Measurements from ENCODE around the gene CLSTN2. TPM values are rescaled to one million over a fixed set of nuclear protein-coding genes. Genes with fewer than 3 reads are reported as not detected.

CLSTN2 gene
- total RNA-seq, 4 donors from 2014 or later = 13.4 to 21.3 (median 19.4) TPM

DNA sequence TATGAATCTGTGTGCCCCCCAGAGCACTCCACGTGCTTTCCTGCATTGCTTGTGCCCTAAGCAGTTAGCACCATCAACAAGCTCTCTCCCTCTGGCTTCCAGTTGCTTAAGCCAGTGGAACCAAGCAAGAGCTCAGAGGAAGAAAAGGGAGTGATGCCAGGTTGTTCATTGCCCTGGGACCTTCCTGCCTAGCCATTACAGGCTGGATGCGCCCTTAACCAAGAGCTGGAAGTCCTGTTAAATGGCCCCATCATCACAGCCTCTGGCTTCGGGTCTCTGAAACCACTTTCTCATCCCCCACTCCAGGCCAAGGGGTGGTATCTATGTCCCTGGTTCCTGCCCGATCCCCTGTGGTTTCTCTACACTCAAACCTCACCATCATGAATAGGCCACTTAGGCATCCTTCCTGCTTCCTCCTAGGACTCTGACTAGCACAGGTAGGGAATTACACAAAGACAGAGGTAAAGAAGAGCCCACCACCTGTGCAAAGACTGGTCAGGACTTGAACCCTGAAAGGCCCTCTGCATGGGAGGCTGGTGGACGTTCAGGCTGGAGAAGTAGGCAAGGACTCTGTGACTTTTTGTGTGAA is 433.3 kb downstream of the CLSTN2 start:
- H3K27ac ChIP-seq = no peak overlapping the region
- TF ChIP-seq POLR2A (IDR thresholded peaks at IDR 0.05) (no peak), EP300 (IDR thresholded peaks at IDR 0.05) (no peak)
- TF ChIP-seq, protein P1, sequence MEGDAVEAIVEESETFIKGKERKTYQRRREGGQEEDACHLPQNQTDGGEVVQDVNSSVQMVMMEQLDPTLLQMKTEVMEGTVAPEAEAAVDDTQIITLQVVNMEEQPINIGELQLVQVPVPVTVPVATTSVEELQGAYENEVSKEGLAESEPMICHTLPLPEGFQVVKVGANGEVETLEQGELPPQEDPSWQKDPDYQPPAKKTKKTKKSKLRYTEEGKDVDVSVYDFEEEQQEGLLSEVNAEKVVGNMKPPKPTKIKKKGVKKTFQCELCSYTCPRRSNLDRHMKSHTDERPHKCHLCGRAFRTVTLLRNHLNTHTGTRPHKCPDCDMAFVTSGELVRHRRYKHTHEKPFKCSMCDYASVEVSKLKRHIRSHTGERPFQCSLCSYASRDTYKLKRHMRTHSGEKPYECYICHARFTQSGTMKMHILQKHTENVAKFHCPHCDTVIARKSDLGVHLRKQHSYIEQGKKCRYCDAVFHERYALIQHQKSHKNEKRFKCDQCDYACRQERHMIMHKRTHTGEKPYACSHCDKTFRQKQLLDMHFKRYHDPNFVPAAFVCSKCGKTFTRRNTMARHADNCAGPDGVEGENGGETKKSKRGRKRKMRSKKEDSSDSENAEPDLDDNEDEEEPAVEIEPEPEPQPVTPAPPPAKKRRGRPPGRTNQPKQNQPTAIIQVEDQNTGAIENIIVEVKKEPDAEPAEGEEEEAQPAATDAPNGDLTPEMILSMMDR (IDR thresholded peaks at IDR 0.05) = no peak
- H3K36me3 ChIP-seq = no peaks in the 10 kb centered on the region
- H3K4me3 ChIP-seq = no peak overlapping the region
- H3K27me3 ChIP-seq = no peaks in the 10 kb centered on the region
- no peaks in the 10 kb centered on the region for H3K4me1 ChIP-seq
- no peak for DNase-seq (ENCODE audit: low spot score in 2 of 2)
- 86 to 88% methylated on average over 5 of the region's 5 CpGs for WGBS, 2 donors
- no peaks in the 10 kb centered on the region for H3K9me3 ChIP-seq

DNA sequence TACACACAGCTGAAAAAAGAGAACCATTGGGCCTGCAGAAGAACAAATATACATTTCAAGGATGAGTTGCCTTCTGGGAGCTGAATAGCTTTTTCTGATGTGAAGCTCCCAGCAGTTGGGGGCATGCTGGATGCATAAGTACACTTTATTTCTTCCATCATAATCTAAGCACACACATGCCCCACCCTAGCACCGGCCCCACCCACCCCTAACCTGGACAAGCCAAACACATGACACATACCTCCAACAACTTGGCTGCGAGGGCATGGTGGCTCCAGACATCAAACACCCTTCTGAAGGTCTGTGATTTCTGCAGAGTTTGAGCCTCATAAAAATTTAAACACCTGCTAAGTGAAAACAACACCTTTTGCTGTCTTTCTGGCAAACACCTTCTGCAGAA is 435.7 kb downstream of the CLSTN2 start:
- Histone ChIP-seq H3K27me3 (no peaks in the 10 kb centered on the region), H3K27ac (no peak overlapping the region), H3K9me3 (peaks cover 0 to 5% (median 2%) of the 10 kb centered on the region in 4 donors), H3K4me3 (no peak overlapping the region), H3K36me3 (no peaks in the 10 kb centered on the region), H3K4me1 (no peaks in the 10 kb centered on the region)
- TF ChIP-seq EP300 (IDR thresholded peaks at IDR 0.05) (no peak), POLR2A (IDR thresholded peaks at IDR 0.05) (no peak)
- TF ChIP-seq, protein P1 (IDR thresholded peaks at IDR 0.05) = no peak
- no peak for DNase-seq (ENCODE audit: low spot score in 2 of 2)
- 33 to 47% methylated on average over 2 of the region's 2 CpGs for WGBS, 2 donors

DNA sequence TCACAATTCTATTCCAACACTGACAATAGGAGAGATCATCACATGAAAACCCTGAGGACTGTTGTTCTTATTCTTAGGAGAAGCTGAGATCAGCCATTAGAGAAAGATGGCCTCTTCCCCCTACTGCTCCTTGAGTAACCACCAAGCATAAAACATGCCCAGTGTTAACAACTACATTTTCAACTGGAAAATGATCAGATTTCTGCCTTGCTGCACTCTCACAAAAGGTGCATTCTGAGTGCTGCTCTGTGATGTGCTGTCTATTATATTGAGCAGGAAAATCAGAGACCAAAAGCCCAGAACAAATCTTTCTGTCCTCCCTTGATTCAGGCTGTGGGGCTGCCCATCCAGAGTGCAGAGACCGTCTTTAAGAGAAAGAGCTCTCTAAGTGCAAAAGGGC is 438.2 kb downstream of the CLSTN2 start:
- no peak for TF ChIP-seq EP300 (IDR thresholded peaks at IDR 0.05)
- no peak for TF ChIP-seq POLR2A (IDR thresholded peaks at IDR 0.05)
- TF ChIP-seq, protein P1 (IDR thresholded peaks at IDR 0.05) = no peak
- Histone ChIP-seq H3K27ac (no peak overlapping the region), H3K36me3 (no peaks in the 10 kb centered on the region), H3K4me1 (no peaks in the 10 kb centered on the region), H3K9me3 (peaks cover 0 to 5% (median 2%) of the 10 kb centered on the region in 4 donors), H3K4me3 (no peak overlapping the region), H3K27me3 (no peaks in the 10 kb centered on the region)
- WGBS, 2 donors = 50 to 71% methylated on average over 1 of the region's 1 CpG
- DNase-seq (ENCODE audit: low spot score in 2 of 2) = no peak

DNA sequence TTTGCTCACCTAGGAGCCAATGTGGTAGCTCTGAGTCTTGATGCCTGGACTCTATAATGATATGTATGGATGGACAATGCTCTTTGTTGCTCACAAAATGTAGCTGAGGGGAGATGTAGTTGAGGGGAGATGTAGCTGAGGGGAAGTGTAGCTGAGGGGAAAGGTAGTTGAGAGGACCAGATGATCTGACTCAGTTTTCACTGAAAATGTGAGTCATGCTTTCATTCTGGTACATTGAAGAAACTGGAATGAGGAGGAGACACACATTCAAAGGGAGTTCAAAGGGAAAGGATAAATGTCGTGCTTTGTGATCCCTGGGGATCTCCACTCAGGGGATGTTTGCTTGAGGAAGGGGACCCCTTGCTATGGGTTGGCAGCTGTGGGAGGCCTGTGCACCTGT is 440.0 kb downstream of the CLSTN2 start:
- Histone ChIP-seq H3K27ac (no peak overlapping the region), H3K27me3 (no peaks in the 10 kb centered on the region), H3K9me3 (peaks cover 0 to 5% (median 2%) of the 10 kb centered on the region in 4 donors), H3K36me3 (no peaks in the 10 kb centered on the region), H3K4me3 (no peak overlapping the region), H3K4me1 (no peaks in the 10 kb centered on the region)
- 36 to 48% methylated on average over 1 of the region's 1 CpG for WGBS, 2 donors
- TF ChIP-seq, protein P1 (IDR thresholded peaks at IDR 0.05) = no peak
- no peak for TF ChIP-seq POLR2A (IDR thresholded peaks at IDR 0.05)
- DNase-seq (ENCODE audit: low spot score in 2 of 2) = no peak

DNA sequence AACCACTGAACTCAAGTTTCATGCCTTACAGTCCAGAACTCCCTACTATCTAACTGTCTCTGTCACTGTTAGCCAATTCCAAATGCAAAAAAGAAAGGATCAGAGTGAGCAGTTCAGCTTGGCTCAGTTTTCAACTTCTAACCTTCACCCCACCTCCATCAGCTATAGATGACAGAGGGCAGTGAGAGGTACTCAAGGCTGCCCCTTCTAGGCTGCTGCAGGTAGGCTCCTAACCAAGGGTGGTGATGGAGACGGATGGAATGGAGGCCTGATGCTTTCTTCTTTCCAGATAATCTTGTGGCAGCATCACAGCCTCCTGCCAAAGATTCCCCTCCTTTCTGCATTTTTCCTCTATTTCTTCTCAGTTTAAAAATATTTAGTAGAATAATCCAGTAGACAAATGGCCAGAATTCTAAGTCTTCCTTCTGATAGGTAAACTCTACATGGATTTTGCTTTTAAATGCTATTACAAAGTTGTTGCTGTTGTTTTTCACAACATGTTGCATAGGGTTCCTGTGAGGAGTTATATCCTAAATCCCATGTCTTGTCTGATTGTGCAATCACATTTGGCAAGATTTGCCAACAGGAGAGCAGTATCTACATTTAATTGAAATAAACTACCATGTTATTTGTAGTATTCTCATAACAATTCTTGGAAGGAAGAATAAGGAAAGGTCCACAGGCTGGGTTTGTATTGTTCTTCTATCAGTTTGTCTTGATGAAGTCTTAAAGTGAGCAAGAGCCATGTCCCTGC is 441.3 kb downstream of the CLSTN2 start:
- Histone ChIP-seq H3K4me1 (no peaks in the 10 kb centered on the region), H3K36me3 (no peaks in the 10 kb centered on the region), H3K27ac (no peak overlapping the region), H3K4me3 (no peak overlapping the region), H3K27me3 (no peaks in the 10 kb centered on the region), H3K9me3 (peaks cover 0 to 5% (median 2%) of the 10 kb centered on the region in 4 donors)
- TF ChIP-seq EP300 (IDR thresholded peaks at IDR 0.05) = no peak
- no peak for TF ChIP-seq POLR2A (IDR thresholded peaks at IDR 0.05)
- TF ChIP-seq, protein P1 (IDR thresholded peaks at IDR 0.05) = no peak
- DNase-seq (ENCODE audit: low spot score in 2 of 2) = no peak
- WGBS, 2 donors = 70 to 89% methylated on average over 1 of the region's 1 CpG

Data from tibial nerve (tissue), 4 donors.